Middle frontal gyrus (tissue), 1 donor: ENCODE data around the gene ALPP.
A peak's percentile ranks its signal among the peaks of the same experiment; 100 is the strongest.
"Not testable (repeated sequence)": the region's sequence is repeated elsewhere in the genome, so short reads cannot be mapped to it uniquely, and the experiment has no call there.

ENCODE experiments used
- DNase-seq: peaks from one replicate; pipeline ENCODE4 v3.0.0-alpha.2; 2015; ENCODE audit warnings: low spot score; ENCODE audit errors: extremely low spot score

ALPP gene

GRCh38 chr2:232363784-232364615, 14.6 kb upstream of the ALPP start:
- no peak for DNase-seq

GRCh38 chr2:232364806-232365594, 13.6 kb upstream of the ALPP start:
- DNase-seq = not testable (repeated sequence)

DNA sequence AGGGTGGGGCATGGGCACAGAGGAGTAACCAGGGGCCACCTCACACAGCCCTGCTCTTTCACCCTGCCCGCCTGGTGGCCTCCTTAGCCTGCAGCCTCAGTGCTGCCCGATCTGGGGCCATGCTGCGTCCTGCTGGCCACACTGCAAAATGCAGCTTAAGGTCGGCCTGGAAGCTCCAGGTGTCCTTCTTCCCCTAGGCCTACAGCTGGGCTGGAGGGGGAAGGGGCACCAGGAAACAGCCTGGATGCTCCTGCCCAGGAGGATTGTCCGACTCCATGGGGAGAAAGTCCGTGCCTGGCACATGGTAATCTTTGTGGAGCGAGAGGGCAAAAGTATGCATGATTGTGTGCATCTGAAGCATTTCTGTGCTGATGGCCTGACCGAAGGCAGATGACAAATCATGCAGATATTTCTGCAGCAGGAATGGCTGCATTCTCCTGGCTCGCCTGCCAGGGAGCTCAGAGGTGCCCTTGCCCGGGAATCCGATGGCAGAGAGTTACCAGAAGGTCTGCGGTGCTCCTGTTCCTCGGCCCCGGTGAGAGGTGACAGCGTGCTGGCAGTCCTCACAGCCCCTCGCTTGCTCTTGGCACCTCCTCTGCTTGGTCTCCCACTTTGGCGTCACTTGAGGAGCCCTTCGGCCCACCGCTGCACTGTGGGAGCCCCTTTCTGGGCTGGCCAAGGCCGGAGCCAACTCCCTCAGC, 12.8 kb upstream of the ALPP start:
- no peak for DNase-seq

GRCh38 chr2:232366461-232366860, 12.1 kb upstream of the ALPP start:
- DNase-seq = not testable (repeated sequence)

DNA sequence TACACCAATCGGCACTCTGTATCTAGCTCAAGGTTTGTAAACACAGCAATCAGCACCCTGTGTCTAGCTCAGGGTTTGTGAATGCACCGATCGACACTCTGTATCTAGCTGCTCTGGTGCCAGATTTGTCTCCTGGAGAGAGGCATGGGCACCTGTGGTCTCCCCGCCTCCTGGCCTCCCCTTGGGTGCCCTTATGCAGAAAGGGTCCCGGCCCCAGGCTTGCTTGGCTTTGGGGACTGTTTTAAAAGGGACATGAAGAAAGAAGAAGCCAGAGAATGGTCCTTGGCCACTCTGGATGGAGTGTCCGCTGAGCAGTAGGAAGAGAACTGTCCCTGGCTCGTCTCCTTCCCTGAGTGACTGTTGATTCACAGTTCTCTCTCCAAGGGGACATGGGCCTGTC, 11.5 kb upstream of the ALPP start:
- DNase-seq = no peak

GRCh38 chr2:232367591-232368233, 10.8 kb upstream of the ALPP start:
- DNase-seq = no peak

- no peak for DNase-seq
Measured at GRCh38 chr2:232368311-232368731, 10.2 kb upstream of the ALPP start.

DNA sequence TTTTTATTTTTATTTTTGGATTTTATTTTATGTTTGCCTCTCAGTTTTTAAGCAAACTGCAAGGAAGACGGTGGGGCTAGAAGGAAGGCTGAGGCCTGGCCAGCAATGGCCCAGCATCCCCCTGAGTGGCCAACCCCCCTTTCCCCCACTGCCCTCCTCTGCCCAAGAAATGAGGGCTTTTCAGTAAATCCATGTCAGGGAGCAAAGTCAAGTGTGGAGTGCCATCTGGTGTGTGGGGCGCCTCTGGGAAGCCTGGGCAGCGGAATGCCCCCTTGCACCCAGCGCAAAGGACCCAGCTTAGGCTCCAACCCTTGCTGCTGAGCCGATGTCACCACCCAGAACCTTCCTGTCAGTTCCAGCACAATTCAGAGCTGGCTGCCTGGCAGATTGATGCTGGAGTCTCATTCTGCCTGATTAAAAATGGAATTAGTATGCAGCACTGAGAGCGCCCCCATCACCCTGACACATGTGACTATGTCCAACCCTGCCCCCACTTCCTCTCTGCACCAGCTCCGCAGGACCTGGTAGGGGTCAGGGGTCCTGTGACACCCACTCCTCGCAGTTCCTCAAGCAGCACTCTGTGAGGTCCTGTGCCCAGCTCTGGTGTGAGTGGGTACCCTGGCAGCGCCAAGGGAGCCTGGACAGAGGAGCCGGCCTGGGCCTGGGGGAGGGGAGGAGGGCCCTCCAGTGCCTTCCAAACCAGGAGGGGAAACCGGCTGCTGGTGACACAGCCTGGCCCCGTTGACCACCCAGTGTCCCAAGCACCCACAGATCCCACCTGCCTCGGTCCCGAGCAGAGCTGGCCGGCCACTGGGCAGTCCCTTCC, 9.2 kb upstream of the ALPP start:
- no peak for DNase-seq

DNA sequence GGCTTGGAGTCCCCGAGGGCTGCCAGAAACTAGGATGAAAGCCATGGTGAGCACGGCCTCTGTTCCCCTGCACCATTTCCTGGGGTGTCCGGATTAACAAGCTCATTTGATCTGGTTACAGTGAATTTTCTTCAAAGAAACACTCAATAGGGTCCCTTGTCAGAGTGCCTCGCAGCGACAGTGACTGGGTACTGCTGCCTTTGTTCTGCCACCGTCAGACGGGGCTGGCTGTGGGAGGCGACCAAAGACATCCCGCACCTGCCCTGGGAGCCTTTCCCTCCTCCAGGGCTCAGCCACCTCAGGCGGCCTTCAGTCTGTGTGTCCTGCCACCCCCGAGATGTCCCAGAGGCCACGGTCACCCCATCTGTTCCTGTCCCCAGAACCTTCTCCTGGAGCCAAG, 8.5 kb upstream of the ALPP start:
- DNase-seq = not testable (repeated sequence)

DNA sequence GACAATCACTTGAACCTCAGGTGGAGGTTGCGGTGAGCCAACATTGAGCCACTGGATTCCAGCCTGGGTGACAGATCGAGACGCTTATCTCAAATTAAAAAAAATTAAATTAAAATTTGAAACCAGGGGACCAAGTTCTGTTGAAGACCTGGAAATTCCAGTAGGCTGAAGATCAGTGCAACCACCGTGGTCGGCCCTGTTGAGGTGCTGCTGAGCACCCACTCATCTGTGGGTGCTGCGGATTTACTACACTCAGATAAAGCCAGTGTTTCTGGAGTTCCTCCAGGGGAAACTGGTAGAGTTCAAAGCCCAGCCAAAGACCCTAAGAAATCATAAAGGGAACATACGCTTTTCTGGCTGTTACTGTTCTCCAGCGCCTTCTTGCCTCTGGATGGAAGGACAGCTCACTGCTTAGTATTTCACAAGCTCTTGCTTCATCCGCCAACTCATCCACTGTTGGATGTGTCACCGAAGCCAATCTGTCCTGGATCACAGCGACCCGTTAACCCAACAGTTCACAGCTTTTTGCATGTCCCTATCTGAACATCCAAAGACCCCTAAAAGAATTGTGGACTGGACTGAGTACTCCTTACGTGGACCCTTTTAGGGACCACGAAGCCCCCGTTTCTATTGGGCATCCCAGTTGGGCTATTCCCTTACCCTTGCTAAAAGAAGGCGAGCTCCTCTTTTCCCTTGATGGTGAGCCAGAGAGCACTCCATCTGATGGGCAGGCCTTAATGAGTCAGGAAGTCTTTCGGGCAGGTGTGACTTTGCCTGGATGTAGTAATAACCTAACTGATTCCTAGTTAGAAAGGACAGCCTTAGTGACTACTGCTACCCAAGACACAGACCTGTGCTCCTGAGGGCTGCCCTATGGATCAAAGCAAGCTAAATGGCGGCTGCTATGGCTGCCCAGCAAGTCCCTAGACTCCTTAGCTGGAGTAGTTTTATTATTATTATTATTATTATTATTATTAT, 6.0 kb upstream of the ALPP start:
- DNase-seq = no peak

- peak; percentile 13 for DNase-seq
Measured at GRCh38 chr2:232374356-232374755, 4.2 kb upstream of the ALPP start.

DNA sequence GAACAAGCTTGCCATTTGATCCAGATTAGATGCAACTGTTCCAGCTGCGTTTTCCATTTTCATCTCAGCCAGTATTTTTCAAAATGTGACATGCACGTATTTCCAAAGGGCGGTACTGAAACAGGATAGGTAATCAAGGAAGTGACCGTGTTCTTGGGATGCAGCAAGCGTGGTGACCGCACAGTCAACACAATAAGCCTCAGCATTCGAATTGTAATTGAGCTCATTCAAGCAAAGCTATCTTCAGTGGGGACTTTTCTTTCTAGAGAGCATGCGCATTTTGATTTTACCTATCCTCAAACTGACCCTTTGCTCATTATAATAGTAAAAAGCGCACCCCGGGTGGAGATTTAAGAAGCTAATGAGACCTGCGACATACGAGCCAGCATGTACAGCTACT, 3.4 kb upstream of the ALPP start:
- DNase-seq = no peak

DNA sequence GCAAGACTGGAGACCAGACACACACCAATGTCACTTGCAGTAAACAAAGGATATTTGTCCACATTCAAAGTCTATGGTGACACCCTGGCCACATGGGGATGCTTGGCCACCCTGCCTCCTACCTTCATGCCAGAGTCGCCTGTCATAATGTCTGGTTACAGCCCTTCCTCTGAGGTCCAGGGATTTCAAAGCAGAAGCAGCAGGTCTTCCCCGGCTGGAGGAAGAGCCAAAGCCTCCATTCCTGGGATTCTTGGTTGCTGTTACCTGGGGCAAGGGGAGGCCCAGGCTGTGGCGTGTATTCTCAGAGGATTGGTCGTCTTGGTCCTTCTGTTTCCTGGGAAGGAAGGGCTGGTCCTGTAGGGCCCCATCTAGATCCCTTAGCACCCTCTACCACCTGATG, 2.3 kb upstream of the ALPP start:
- no peak for DNase-seq

DNA sequence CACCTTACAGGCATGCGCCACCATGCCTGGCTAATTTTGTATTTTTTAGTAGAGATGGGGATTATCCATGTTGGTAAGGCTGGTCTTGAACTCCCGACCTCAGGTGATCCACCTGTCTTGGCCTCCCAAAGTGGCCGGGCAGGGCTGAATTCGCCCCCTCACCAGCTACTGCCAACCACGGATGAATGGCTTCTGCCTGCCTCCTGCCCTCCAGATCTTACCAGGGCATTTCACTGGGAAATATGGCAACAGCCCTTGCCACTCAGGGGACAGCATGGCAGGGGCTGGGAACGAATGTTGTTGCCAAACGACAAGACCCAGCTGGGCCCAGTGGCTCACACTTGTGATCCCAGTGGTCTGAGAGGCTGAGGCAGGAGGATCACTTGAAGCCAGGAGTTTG, 1.8 kb upstream of the ALPP start:
- DNase-seq = no peak

DNA sequence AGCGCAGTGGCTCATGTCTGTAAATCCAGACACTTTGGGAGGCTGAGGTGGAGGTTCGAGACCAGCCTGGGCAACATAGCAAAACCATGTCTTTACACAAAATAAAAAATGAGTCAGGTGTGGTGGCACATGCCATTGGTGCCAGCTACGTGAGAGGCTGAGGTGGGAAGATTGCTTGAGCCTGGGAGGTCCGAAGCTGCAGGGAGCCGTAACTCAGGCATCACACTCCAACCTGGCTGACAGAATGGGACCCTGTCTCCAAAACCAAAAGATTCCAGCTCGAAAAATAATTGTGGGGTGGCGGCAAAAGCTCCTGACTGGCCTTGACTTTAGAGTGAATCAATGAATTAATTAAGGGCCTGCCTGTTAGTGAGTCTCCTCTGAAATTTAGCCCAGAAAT, 1.2 kb upstream of the ALPP start:
- no peak for DNase-seq

DNA sequence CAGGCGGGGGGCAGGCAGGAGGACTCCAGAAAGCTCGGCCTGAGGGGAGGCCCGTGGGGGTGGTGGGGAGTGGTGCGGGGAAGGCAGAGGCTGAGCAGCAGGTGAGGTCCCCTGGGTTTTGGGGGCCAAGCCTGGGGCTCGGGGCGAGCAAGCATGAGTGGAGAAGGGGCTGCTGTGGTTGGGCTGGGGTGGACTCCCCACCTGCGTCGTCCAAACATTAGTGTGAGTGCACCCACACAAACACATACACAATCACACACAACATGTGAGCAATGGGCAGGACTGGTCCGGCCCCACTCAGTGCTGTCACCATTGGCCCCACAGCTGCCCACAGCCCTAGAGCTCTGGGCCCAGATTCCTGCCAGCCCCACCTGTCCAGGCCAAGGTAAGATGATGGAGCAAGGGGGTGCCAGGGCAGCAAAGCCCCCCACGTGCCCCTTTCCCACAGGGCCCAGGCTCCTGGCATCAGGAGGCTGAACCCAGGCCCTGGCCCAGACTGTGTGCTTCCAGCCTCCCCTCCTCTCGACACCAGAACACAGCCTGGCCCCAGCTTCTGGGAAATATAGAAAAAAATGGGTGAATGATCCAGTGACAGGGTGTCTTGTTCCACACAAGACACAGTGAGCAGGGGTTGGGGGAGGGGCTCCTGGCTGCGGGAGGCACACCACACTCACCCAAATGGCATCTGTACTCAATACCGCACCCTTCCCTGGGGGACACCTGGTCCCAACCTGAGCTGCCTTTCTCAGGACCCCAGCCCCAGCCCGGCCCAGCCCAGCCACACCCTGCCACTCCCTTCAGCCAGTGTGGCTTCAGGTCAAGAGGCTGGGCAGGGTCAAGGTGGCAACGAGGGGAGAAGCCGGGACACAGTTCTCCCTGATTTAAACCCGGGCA, 463 bp upstream of the ALPP start:
- DNase-seq = no peak

DNA sequence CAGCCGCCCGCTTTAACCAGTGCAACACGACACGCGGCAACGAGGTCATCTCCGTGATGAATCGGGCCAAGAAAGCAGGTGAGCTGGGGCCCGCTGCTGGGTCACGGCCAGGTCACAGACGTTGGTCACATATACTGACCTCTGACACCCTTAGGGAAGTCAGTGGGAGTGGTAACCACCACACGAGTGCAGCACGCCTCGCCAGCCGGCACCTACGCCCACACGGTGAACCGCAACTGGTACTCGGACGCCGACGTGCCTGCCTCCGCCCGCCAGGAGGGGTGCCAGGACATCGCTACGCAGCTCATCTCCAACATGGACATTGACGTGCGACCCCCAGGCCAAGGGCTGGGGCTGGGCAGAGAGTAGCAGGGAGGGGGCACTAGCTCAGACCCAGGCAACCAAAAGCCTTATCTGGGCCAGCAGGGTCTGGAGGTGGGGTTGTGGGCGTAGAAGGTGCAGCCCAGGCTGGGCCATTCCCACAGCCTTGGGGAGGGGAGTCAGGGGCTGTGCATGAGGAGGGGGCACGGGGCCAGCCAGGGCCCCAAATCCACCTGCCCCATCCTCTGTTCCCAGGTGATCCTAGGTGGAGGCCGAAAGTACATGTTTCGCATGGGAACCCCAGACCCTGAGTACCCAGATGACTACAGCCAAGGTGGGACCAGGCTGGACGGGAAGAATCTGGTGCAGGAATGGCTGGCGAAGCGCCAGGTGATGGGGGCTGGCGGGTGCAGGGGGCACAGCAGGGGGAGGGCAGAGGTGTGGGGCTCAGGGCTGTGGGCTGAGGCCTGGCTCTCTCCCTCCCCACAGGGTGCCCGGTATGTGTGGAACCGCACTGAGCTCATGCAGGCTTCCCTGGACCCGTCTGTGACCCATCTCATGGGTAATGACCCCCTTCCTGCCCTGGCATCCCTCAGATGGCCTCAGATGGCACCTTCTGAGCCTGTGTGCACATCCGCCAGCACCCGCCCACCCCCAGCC, 1.3 kb downstream of the ALPP start:
- not testable (repeated sequence) for DNase-seq
